KMS-11 (cell line): ENCODE results near the gene CAMKK2.

Experiments
- H2AFZ ChIP-seq: fragments of 200-600 bp; sonication (generic); 2 replicates; pipeline ENCODE4 v1.6.1; 2016; ENCODE audit warnings: antibody characterized with exemption, mixed run types, low read depth
- H3K27ac ChIP-seq: fragments of 200-600 bp; sonication (generic); 2 replicates; pipeline ENCODE4 v1.6.1; 2016; ENCODE audit warnings: mild to moderate bottlenecking, mixed run types
- H3K27me3 ChIP-seq: fragments of 200-600 bp; sonication (generic); 2 replicates; pipeline ENCODE4 v1.6.1; 2017; ENCODE audit warnings: mild to moderate bottlenecking, low read depth, mixed run types, moderate library complexity; ENCODE audit not compliant: insufficient read depth
- H3K36me3 ChIP-seq: fragments of 200-600 bp; sonication (generic); 2 replicates; pipeline ENCODE4 v1.6.1; 2017; ENCODE audit warnings: mild to moderate bottlenecking, mixed run types; ENCODE audit not compliant: insufficient read depth
- H3K4me1 ChIP-seq: fragments of 200-600 bp; sonication (generic); 2 replicates; pipeline ENCODE4 v1.6.1; 2016; ENCODE audit warnings: mild to moderate bottlenecking, low read depth, mixed run types; ENCODE audit not compliant: poor library complexity, severe bottlenecking
- H3K4me2 ChIP-seq: fragments of 200-600 bp; sonication (generic); 2 replicates; pipeline ENCODE4 v1.7.0; 2016; ENCODE audit warnings: mild to moderate bottlenecking, mixed run types
- H3K4me3 ChIP-seq: fragments of 200-600 bp; sonication (generic); IDR thresholded peaks from 2 replicates; pipeline ENCODE4 v1.6.1; 2017; ENCODE audit warnings: low read depth, low read length, mixed read lengths; ENCODE audit not compliant: insufficient read depth
- H3K79me2 ChIP-seq: fragments of 200-600 bp; sonication (generic); 2 replicates; pipeline ENCODE4 v1.6.1; 2016; ENCODE audit warnings: low read depth, mixed run types; ENCODE audit not compliant: insufficient read depth
- H3K9ac ChIP-seq: fragments of 200-600 bp; sonication (generic); 2 replicates; pipeline ENCODE4 v1.6.1; 2016; ENCODE audit warnings: mild to moderate bottlenecking, mixed run types
- H4K20me1 ChIP-seq: fragments of 200-600 bp; sonication (generic); 2 replicates; pipeline ENCODE4 v1.6.1; 2016; ENCODE audit warnings: mild to moderate bottlenecking, mixed run types; ENCODE audit not compliant: insufficient read depth
- CTCF ChIP-seq: fragments of 200-600 bp; sonication (generic); conservative IDR thresholded peaks from 2 replicates; pipeline ENCODE4 v1.6.1; 2017; ENCODE audit warnings: low read depth, mild to moderate bottlenecking, antibody characterized with exemption, low read length, moderate library complexity, mixed read lengths

The CAMKK2 gene

GRCh38 chr12:121189131-121189530, 107.4 kb downstream of the CAMKK2 start:
- no peak overlapping the region for H3K4me3 ChIP-seq
- H3K9ac ChIP-seq: no peak overlapping the region
- H3K36me3 ChIP-seq: no peaks in the 10 kb centered on the region
- no peak overlapping the region for H3K27ac ChIP-seq
- H2AFZ ChIP-seq: no peak overlapping the region
- no peaks in the 10 kb centered on the region for H3K79me2 ChIP-seq
- TF ChIP-seq CTCF: no peak
- no peak overlapping the region for H3K4me2 ChIP-seq
- no peaks in the 10 kb centered on the region for H3K4me1 ChIP-seq
- H4K20me1 ChIP-seq: no peaks in the 10 kb centered on the region
- H3K27me3 ChIP-seq: no peaks in the 10 kb centered on the region

GRCh38 chr12:121188227-121188626, 108.3 kb downstream of the CAMKK2 start:
- Histone ChIP-seq H3K9ac (no peak overlapping the region), H3K79me2 (no peaks in the 10 kb centered on the region)

More at GRCh38 chr12:121188227-121188626, 108.3 kb downstream of the CAMKK2 start:
- H3K4me2 ChIP-seq: no peak overlapping the region
- no peak overlapping the region for H3K4me3 ChIP-seq
- H3K27ac ChIP-seq: no peak overlapping the region
- TF ChIP-seq CTCF: no peak
- no peaks in the 10 kb centered on the region for H3K36me3 ChIP-seq
- no peaks in the 10 kb centered on the region for H3K27me3 ChIP-seq
- no peaks in the 10 kb centered on the region for H4K20me1 ChIP-seq
- no peaks in the 10 kb centered on the region for H3K4me1 ChIP-seq
- H2AFZ ChIP-seq: no peak overlapping the region
